ENCODE measurements around the gene CLPTM1.

Gene CLPTM1

GRCh38 chr19:44988273-44988672 lies 33.1 kb downstream of the CLPTM1 start:
- H3K4me3 ChIP-seq (ENCODE audit: low read depth, low read length): no peak overlapping the region
- no peak for TF ChIP-seq CTCF (IDR thresholded peaks at IDR 0.05; ENCODE audit: low read depth, low read length)

- no peak overlapping the region for H3K4me3 ChIP-seq (ENCODE audit: low read depth, low read length)
- peak; percentile 42 for TF ChIP-seq CTCF (IDR thresholded peaks at IDR 0.05; ENCODE audit: low read depth, low read length)
Measured at GRCh38 chr19:44988896-44989556, 33.8 kb downstream of the CLPTM1 start.

GRCh38 chr19:44990459-44990858 lies 35.3 kb downstream of the CLPTM1 start:
- TF ChIP-seq CTCF (IDR thresholded peaks at IDR 0.05; ENCODE audit: low read depth, low read length): no peak
- H3K4me3 ChIP-seq (ENCODE audit: low read depth, low read length): no peak overlapping the region

- H3K4me3 ChIP-seq (ENCODE audit: low read depth, low read length): no peak overlapping the region
- TF ChIP-seq CTCF (IDR thresholded peaks at IDR 0.05; ENCODE audit: low read depth, low read length): no peak
Measured at GRCh38 chr19:44990966-44991365, 35.8 kb downstream of the CLPTM1 start.

- no peak overlapping the region for H3K4me3 ChIP-seq (ENCODE audit: low read depth, low read length)
- TF ChIP-seq CTCF (IDR thresholded peaks at IDR 0.05; ENCODE audit: low read depth, low read length): no peak
Measured at GRCh38 chr19:44992336-44993163, 37.4 kb downstream of the CLPTM1 start.

- TF ChIP-seq CTCF (IDR thresholded peaks at IDR 0.05; ENCODE audit: low read depth, low read length): no peak
- no peak overlapping the region for H3K4me3 ChIP-seq (ENCODE audit: low read depth, low read length)
Measured at GRCh38 chr19:44993526-44993925, 38.3 kb downstream of the CLPTM1 start.

GRCh38 chr19:44993926-44994537 lies 38.9 kb downstream of the CLPTM1 start:
- H3K4me3 ChIP-seq (ENCODE audit: low read depth, low read length): no peak overlapping the region
- no peak for TF ChIP-seq CTCF (IDR thresholded peaks at IDR 0.05; ENCODE audit: low read depth, low read length)

Measured in WI38 (cell line).